HG03571 (cell line): ENCODE data around the gene OSBPL5.
"Not testable (repeated sequence)": the region's sequence is repeated elsewhere in the genome, so short reads cannot be mapped to it uniquely, and the experiment has no call there.

Source experiments
- ATAC-seq: cut with Tn5 transposase; IDR thresholded peaks from one replicate; pipeline ENCODE4 v1.9.1; 2021; ENCODE audit not compliant: unreplicated experiment

Gene OSBPL5

DNA sequence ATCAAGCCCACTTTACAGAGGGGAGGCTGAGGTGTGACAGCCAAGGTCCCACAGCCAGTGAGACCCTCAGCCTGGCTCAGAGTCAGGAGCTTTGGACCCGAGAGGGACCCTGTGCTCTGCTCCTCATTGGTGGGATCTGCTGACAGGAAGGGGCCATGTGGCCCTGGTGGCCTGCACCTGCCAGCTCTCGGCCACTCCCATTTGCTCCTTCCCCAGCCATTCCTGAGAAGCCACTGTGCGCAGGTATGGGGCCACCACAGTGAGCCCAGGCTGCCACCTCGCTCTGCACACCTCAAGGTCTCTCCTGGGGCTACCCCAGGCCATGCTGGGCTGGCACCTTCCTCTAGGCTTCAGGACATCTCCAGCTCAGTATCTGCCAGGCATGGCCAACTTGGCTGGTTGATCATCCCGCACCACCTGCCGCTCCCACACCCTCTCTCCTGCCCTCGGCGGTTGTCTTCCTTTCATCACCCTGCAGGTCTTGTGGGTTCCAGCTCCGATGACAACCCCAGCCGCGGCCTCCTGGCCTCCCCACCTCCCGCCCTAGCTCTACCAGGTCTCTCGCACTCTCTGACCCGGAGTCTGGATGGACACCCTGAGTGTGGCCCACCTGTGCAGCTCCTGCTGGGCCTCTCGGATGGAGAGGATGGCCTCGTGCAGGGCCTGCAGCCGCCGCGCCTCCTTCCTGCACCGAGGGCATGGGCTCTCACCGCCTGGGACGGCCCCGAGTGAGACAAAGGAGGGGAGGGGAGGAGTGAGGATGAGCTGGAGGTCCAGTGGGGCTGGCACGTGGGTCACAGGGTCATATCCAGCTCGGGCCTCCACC is 75.7 kb downstream of the OSBPL5 start:
- ATAC-seq: no peak

GRCh38 chr11:3088806-3089205 is 76.3 kb downstream of the OSBPL5 start:
- ATAC-seq: no peak

- ATAC-seq: no peak
Measured at GRCh38 chr11:3087821-3088800, 77.0 kb downstream of the OSBPL5 start.

DNA sequence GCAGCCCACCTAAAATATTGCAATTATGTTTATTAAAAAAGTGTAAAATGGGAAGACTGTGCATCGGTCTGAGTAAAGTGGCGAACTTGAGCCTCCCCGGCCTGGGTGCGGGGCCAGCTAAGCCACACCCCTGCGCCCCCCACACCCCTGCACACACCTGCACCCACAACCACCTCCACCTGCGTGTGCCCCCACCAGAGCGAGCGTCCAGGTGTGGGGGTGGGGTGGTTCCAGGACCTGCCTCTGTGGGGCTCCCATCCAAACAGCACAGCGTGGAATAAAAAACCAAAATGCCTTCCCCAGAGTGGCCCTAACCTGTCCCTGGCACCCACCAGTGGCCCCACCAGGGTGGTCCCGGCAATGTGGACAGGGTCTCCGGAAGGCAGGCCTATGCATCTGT is 77.7 kb downstream of the OSBPL5 start:
- no peak for ATAC-seq

DNA sequence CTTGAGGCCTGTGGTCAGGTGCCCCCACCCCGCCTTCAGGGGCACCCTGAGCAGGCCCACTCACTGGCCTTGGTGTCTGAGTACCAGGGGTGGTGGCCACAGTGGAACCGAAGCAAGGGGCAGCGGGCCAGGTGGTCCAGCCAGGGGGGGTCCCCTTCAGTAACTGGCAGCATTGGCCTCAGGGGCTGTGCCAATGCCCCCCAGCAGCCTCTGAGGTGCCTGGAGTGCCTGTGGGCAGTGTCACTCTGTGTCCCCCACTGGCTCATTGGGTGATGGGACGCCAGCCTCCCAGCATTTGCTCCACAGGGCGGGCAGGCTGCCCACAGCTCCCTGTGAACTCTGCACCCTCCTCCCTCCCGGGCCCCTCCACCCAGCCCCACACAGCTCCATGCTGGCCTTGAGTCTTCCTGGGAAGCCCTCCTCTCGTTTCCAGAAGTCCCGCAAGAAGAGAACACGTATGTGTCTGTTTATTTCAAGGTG is 78.4 kb downstream of the OSBPL5 start:
- ATAC-seq: no peak

DNA sequence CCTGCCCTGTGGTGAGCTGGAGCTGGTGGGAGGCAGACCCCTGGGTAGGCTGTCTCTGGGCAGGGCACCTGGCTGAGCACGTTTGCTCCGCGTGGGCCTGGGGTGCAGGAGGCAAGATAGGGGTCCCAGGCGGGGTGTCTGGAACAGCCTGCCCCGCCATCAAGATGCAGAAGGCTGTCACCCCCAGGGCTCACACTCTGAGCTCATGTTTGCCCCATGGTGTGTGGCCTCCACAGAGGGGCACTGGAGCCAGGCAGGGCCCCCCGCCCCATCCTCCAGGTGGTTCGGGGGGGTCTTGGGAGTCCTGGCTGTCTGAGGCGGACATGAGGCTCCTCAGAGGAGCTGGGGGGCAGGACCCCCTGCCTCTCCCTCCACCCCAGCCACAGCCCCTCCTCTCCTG is 79.0 kb downstream of the OSBPL5 start:
- no peak for ATAC-seq

DNA sequence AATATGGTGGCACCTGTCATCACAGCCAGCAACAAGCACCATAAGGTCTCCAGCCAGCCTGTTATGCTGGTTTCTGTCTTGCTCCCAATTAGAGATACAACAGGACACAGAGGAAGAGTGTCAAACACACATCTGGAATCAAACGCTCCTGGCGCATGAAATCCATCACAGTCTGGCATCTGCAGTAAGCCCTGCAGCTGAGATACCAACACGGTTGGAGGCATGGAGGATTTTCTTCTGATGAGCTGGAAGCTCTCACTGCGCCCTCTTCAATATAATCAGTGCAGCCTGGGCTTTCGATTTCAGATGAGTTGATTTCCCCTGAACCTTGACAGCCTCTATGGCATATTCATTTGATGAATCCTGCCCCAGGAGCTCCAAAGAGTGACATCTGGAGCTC is 80.1 kb downstream of the OSBPL5 start:
- ATAC-seq: no peak

DNA sequence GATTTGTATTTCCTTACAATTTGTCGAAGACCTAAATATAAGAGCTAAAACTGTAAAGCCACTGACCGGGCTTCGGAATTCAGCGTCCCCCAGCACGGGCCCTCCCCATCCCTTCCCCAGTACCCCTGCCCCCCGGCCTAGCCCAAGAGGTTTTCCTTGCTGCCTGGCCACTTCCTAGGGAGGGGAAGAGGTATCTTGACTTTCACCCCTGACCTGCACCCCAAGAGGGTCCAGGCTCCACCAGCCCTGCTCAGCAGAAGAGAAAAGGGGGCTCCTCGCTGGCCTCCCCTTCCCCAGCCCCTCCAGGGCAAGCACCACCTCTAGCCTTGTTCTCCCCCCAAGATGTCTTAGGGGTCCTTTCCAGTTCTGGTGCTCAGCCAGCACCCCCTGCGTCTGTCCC is 81.8 kb downstream of the OSBPL5 start:
- ATAC-seq: no peak

DNA sequence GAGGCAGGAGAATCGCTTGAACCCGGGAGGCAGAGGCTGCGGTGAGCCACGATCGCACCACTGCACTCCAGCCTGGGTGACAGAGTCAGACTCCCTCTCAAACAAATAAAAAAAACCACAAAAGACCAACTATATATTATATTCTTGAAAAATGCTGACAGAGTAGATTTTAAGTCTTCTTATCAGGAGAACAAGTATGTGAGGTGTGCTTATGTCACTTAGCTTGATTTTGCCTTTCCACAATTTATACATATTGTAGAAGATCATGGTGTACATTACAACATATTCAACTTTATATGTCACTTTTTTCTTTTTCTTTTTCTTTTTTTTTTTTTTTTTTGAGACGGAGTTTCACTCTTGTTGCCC is 83.7 kb downstream of the OSBPL5 start:
- no peak for ATAC-seq

- no peak for ATAC-seq
Measured at GRCh38 chr11:3080733-3081385, 84.3 kb downstream of the OSBPL5 start.

DNA sequence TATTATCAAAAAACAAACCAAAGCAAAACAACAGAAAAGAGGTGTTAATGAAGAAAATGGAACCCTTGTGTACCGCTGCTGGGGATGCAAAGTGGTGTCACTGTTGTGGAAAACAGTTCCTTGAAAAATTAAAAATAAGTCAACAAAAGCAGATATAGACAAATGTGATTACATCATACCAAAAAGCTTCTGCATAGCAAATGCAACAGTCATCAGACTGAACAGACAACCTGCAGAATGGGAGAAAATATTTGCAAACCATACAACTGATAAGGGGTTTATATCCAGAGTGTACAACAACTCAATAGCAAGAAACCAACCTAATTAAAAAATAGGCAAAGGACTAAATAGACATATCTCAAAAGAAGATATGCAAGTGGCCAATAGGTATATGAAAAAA is 85.0 kb downstream of the OSBPL5 start:
- ATAC-seq: no peak

DNA sequence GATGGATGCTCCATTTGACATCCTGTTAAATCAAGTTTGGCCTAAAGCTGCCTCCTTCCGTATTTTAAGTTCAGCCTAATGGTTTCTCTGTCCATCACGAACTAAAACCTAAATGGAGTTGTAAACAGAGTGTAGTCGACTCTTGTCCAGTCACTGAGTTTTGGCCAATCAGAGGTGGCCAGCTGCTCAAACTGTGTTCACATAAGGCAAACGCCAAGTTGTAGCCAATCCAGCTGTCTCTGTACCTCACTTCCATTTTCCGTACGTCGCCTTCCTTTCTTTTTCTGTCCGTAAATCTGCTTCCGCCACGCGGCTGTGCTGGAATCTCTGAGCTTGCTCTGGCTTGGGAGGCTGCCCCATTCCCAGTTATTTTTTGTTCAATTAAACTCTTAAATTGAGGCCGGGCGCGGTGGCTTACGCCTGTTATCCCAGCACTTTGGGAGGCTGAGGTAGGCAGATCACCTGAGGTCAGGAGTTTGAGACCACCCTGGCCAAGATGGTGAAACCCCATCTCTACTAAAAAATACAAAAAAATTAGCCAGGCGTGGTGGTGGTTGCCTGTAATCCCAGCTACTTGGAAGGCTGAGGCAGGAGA is 87.2 kb downstream of the OSBPL5 start:
- ATAC-seq: no peak

DNA sequence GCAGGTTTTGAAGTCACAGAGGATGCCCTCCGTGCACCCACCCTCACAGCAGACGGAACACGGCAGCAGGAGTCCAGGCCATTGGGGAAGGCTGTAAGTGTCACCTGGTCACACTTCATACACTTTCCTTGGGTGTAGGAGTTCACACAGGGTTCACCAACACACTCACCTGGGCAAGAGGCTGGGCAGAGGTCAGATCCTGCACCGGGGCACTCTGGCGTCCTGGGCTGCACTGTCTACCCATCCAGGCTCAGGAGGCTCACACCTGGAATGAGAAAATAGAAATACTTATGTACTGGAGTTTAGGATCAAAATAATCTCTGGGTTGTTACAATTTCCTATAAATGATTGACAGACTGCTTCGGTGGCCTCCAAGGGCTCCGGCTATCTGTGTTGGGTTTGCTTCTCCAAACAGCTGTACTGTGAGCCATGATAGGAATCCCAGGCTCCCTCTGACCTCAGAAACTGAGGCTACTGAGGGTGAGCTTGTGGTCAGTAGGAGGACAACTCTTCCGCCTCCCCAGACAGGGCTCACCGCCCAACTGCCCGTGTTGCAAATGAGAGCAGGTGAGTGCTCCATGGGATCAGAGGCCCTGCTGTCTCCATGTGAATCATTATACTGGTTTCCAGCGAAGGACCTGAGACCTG is 87.8 kb downstream of the OSBPL5 start:
- no peak for ATAC-seq

DNA sequence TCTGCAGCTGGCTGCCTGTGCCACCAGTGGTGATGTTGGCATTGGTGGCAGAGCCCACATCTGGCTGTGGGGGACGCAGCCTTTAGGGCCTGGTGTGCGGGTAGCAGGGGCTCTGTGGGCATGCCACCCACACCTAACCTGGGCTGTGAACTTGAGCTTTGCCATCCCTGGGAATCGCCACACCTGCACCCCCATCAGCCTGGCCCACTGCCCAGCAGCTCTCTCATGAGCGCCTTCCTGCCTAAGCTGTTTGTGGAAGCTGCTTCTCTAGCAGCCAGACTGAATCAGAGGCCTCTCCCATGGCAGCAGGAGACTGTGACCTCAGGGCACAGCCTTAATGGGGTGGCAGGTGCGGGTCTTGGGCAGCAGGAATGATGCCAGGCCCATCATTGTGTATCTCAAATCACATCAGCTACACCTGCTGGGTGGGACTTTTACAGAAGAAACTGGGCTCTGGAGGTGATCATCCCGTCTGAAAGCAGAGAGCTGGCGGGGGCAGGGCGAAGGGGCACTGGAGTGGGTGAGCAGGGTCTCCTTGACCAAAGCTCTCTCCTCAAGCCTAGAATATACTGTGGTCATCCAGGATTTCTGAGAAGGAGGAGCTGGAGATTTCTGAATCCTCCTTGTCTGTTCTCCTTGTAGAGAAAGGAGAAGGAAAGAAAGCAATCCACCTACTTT is 90.1 kb downstream of the OSBPL5 start:
- no peak for ATAC-seq

DNA sequence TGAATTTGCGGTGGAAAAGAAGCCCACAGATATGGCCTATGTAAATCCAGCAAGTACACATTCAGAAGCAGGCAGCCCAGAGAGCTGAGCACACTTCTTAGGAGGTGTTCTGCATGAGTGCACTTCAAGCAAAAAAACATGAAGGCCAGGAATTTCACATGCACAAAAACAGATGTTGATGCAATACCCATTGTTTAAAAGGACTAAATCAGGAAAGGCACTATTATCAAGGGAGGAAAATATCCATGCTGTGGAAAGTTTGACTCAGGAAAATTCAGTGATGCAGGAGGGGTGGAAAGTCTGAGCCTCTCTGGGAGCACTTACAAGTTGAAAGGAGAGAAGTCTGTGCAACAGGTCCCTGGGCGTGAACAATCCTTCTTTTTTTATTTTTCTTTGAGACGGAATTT is 92.1 kb downstream of the OSBPL5 start:
- ATAC-seq: no peak

DNA sequence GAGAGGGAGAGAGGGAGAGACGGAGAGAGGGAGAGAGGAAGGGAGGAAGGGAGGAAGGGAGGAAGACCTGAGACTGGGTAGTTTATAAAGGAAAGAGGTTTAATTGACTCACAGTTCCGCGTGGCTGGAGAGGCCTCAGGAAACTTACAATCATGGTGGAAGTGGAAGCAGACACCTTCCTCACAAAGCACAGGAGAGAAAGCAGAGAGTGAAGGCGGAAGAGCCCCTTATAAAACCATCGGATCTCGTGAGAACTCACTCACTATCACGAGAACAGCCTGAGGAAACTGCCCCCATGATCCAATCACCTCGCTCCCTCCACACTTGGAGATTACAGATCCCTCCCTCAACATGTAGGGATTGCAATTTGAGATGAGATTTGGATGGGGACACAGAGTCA is 95.7 kb downstream of the OSBPL5 start:
- ATAC-seq: no peak

DNA sequence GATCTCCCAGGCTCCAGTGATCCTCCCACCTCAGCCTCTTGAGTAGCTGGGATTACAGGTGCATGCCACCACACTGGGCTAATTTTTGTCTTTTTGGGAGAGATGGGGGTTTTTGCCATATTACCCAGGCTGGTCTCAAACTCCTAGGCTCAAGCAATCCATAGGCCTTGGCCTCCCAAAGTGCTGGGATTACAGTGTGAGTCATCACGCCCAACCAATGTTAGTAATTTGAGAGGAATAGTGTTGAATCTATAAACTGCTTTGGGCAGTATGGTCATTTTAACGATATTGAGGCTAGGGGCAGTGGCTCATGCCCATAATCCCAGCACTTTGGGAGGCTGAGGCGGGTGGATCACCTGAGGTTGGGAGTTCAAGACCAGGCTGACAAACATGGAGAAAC is 98.8 kb downstream of the OSBPL5 start:
- not testable (repeated sequence) for ATAC-seq

- ATAC-seq: not testable (repeated sequence)
Measured at GRCh38 chr11:3064709-3065108, 100.4 kb downstream of the OSBPL5 start.

DNA sequence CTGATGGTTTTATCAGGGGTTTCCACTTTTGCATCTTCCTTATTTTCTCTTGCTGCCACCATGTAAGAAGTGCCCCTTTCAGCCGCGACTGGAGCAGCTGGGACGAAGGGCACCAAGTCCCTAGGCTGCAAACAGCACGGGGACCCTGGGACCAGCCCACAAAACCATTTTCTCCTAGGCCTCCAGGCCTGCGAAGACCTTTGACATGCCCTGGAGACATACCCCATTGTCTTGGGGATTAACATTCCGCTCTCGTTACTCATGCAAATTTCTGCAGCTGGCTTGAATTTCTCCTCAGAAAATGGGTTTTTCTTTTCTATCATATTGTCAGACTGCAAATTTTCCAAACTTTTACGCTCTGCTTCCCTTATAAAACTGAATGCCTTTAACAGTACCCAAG is 101.2 kb downstream of the OSBPL5 start:
- not testable (repeated sequence) for ATAC-seq

- ATAC-seq: not testable (repeated sequence)
Measured at GRCh38 chr11:3063432-3063831, 101.7 kb downstream of the OSBPL5 start.
